Ishikawa (cell line): ENCODE measurements around the gene EPAS1.

Experiments
- EGR1 ChIP-seq: IDR thresholded peaks from 2 replicates; pipeline ENCODE4 v1.6.1; 2012
- EP300 ChIP-seq: IDR thresholded peaks from 2 replicates; pipeline ENCODE4 v1.6.1; 2012; ENCODE audit warnings: borderline replicate concordance
- FOXM1 ChIP-seq: IDR thresholded peaks from 2 replicates; pipeline ENCODE4 v1.6.1; 2012; ENCODE audit warnings: low read depth, borderline replicate concordance
- MAX ChIP-seq: IDR thresholded peaks from 2 replicates; pipeline ENCODE4 v1.6.1; 2012
- TAF1 ChIP-seq: IDR thresholded peaks from 2 replicates; pipeline ENCODE4 v1.6.1; 2012; ENCODE audit warnings: low read depth, mild to moderate bottlenecking
- YY1 ChIP-seq: IDR thresholded peaks from 2 replicates; pipeline ENCODE4 v1.6.1; 2012; ENCODE audit warnings: low read depth

GRCh38 chr2:46390036-46390435 is 92.8 kb downstream of the EPAS1 start:
- no peak for TF ChIP-seq TAF1
- TF ChIP-seq MAX, result no peak
- no peak for TF ChIP-seq FOXM1
- TF ChIP-seq YY1, result no peak
- TF ChIP-seq EGR1, result no peak
- no peak for TF ChIP-seq EP300
